ENCODE results near the gene ALKBH1. TPM values are rescaled to one million over a fixed set of nuclear protein-coding genes. Genes with fewer than 3 reads are reported as not detected.
"Not testable (repeated sequence)": the region's sequence is repeated elsewhere in the genome, so short reads cannot be mapped to it uniquely, and the experiment has no call there.

The ALKBH1 gene
- total RNA-seq, 2 experiments from 2014 or later: 12.6 to 16.2 TPM

DNA sequence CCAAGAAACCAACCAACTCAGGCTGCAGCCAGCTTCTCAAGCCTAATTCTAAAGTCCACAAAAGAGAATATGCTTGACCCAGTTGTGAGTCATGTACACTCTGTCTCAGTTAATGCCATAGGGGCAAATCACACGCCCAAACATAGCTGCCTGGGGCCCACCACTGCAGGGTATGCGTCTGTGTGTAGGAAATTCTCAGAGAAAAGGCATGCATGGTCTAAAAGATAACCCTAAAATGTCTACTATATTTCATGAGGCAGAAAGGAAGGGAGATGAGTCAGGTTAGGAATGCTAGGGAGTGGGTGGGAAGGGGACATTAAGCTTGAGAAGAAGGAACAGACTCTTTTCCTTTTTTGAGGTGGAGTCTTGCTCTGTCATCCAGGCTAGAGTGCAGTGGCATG lies 69.1 kb downstream of the ALKBH1 start:
- BruUV-seq (replicated peaks): no TSS peak
- CTCF ChIA-PET (ENCODE audit: unreplicated experiment): no interaction called here
- no peak for DNase-seq (ENCODE audit: low spot score)
- Histone ChIP-seq H3K4me3 (ENCODE audit: low read depth, low read length, poor library complexity, severe bottlenecking) (no peak overlapping the region), H3K27ac (ENCODE audit: low read depth, low read length, poor library complexity, severe bottlenecking) (no peak overlapping the region), H4K20me1 (ENCODE audit: insufficient read depth, low read length) (no peaks in the 10 kb centered on the region), H3K4me2 (ENCODE audit: low read length) (no peak overlapping the region), H3K36me3 (ENCODE audit: insufficient read depth, low read length) (no peaks in the 10 kb centered on the region), H2AFZ (ENCODE audit: low read length) (no peak overlapping the region), H3K79me2 (ENCODE audit: insufficient read depth, low read depth, low read length) (no peaks in the 10 kb centered on the region), H3K9me3 (ENCODE audit: low read length) (no peaks in the 10 kb centered on the region; the same call in 1 of the 2 replicates), H3K9me2 (ENCODE audit: insufficient read depth, low read length) (no peaks in the 10 kb centered on the region), H3K4me1 (ENCODE audit: insufficient read depth, low read length, poor library complexity, severe bottlenecking) (peaks cover 13% of the 10 kb centered on the region)
- TF ChIP-seq, protein P1, sequence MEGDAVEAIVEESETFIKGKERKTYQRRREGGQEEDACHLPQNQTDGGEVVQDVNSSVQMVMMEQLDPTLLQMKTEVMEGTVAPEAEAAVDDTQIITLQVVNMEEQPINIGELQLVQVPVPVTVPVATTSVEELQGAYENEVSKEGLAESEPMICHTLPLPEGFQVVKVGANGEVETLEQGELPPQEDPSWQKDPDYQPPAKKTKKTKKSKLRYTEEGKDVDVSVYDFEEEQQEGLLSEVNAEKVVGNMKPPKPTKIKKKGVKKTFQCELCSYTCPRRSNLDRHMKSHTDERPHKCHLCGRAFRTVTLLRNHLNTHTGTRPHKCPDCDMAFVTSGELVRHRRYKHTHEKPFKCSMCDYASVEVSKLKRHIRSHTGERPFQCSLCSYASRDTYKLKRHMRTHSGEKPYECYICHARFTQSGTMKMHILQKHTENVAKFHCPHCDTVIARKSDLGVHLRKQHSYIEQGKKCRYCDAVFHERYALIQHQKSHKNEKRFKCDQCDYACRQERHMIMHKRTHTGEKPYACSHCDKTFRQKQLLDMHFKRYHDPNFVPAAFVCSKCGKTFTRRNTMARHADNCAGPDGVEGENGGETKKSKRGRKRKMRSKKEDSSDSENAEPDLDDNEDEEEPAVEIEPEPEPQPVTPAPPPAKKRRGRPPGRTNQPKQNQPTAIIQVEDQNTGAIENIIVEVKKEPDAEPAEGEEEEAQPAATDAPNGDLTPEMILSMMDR (conservative IDR thresholded peaks at IDR 0.05; ENCODE audit: low read length): no peak
- no peak for TF ChIP-seq EZH2phosphoT487 (IDR thresholded peaks at IDR 0.05; ENCODE audit: borderline replicate concordance, low read depth, low read length)
- intact Hi-C loops (cut with micrococcal nuclease; ENCODE audit: unreplicated experiment): no loop called here
- POLR2A ChIA-PET: interaction anchor here (0.6 to 0.7 kb wide), 2 partner anchors 21 to 29 kb away, joined by 3 read pairs; no protein-coding TSS in a partner anchor

DNA sequence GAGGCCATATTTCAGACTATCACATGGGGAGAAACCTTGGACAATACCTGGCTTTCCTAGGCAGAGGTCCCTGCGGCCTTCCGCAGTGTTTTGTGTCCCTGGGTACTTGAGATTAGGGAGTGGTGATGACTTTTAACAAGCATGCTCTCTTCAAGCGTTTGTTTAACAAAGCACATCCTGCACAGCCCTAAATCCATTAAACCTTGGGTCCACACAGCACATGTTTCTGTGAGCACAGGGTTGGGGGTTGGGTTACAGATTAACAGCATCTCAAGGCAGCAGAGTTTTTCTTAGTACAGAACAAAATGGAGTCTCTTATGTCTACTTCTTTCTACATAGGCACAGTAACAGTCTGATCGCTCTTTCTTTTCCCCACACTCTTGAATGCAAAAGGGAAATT lies 72.0 kb downstream of the ALKBH1 start:
- H3K9me2 ChIP-seq (ENCODE audit: insufficient read depth, low read length); CTCF ChIA-PET (ENCODE audit: unreplicated experiment); POLR2A ChIA-PET: not testable (repeated sequence)

DNA sequence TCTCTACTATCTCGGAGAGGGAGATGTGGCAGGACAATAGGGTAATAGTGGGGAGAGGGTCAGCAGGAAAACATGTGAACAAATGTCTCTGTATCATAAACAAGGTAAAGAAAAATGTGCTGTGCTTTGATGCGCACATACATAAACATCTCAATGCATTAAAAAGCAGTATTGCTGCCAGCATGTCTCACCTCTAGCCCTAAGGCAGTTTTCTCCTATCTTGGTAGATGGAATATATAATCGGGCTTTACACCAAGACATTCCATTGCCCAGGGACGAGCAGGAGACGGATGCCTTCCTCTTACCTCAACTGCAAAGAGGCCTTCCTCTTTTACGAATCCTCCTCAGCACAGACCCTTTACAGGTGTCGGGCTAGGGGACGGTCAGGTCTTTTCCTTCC lies 72.4 kb downstream of the ALKBH1 start:
- H3K4me1 ChIP-seq (ENCODE audit: insufficient read depth, low read length, poor library complexity, severe bottlenecking); BruUV-seq (replicated peaks); POLR2A ChIA-PET; H4K20me1 ChIP-seq (ENCODE audit: insufficient read depth, low read length); H3K9me2 ChIP-seq (ENCODE audit: insufficient read depth, low read length); H3K4me2 ChIP-seq (ENCODE audit: low read length); intact Hi-C loops (cut with micrococcal nuclease; ENCODE audit: unreplicated experiment); CTCF ChIA-PET (ENCODE audit: unreplicated experiment); DNase-seq (ENCODE audit: low spot score); H3K36me3 ChIP-seq (ENCODE audit: insufficient read depth, low read length); H2AFZ ChIP-seq (ENCODE audit: low read length); H3K4me3 ChIP-seq (ENCODE audit: low read depth, low read length, poor library complexity, severe bottlenecking); H3K79me2 ChIP-seq (ENCODE audit: insufficient read depth, low read depth, low read length); H3K27ac ChIP-seq (ENCODE audit: low read depth, low read length, poor library complexity, severe bottlenecking): not testable (repeated sequence)
- H3K9me3 ChIP-seq (ENCODE audit: low read length): peaks cover 21% of the 10 kb centered on the region; the same call in 1 of the 2 replicates

More for the DNA sequence above, 72.0 kb downstream of the ALKBH1 start:
- H3K4me2 ChIP-seq (ENCODE audit: low read length); H3K79me2 ChIP-seq (ENCODE audit: insufficient read depth, low read depth, low read length); H4K20me1 ChIP-seq (ENCODE audit: insufficient read depth, low read length); BruUV-seq (replicated peaks); DNase-seq (ENCODE audit: low spot score); H3K4me3 ChIP-seq (ENCODE audit: low read depth, low read length, poor library complexity, severe bottlenecking); H3K36me3 ChIP-seq (ENCODE audit: insufficient read depth, low read length); H3K4me1 ChIP-seq (ENCODE audit: insufficient read depth, low read length, poor library complexity, severe bottlenecking); H2AFZ ChIP-seq (ENCODE audit: low read length); H3K27ac ChIP-seq (ENCODE audit: low read depth, low read length, poor library complexity, severe bottlenecking); intact Hi-C loops (cut with micrococcal nuclease; ENCODE audit: unreplicated experiment): not testable (repeated sequence)
- peaks cover 21% of the 10 kb centered on the region; the same call in 1 of the 2 replicates for H3K9me3 ChIP-seq (ENCODE audit: low read length)

DNA sequence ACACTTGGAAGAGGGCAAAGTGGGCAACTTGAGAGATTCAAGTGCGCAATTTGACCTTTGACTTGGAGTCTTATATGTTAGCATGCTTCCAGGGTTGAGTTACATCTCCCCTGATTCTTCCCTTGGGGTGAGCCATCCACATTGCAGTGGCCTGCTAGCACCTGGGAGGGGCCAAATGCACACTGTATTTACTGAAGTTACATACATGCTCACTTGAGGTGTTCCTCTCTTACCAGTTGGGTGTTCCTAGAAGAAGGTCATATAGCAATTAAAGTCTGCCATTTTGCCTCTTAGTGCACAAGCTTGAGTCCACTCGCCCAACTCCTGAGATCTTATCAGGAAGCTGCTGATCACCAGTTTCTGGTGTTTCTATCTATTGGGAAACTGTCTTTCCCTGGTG lies 77.7 kb downstream of the ALKBH1 start:
- Histone ChIP-seq H3K36me3 (ENCODE audit: insufficient read depth, low read length) (no peaks in the 10 kb centered on the region), H2AFZ (ENCODE audit: low read length) (no peak overlapping the region), H3K9me2 (ENCODE audit: insufficient read depth, low read length) (no peaks in the 10 kb centered on the region), H3K27ac (ENCODE audit: low read depth, low read length, poor library complexity, severe bottlenecking) (no peak overlapping the region), H3K79me2 (ENCODE audit: insufficient read depth, low read depth, low read length) (no peaks in the 10 kb centered on the region), H3K4me1 (ENCODE audit: insufficient read depth, low read length, poor library complexity, severe bottlenecking) (no peaks in the 10 kb centered on the region), H4K20me1 (ENCODE audit: insufficient read depth, low read length) (no peaks in the 10 kb centered on the region), H3K4me2 (ENCODE audit: low read length) (no peak overlapping the region), H3K9me3 (ENCODE audit: low read length) (peaks cover 29% of the 10 kb centered on the region; the same call in 1 of the 2 replicates), H3K4me3 (ENCODE audit: low read depth, low read length, poor library complexity, severe bottlenecking) (no peak overlapping the region)
- DNase-seq (ENCODE audit: low spot score): no peak
- no TSS peak for BruUV-seq (replicated peaks)
- POLR2A ChIA-PET: no interaction called here
- intact Hi-C loops (cut with micrococcal nuclease; ENCODE audit: unreplicated experiment): no loop called here
- no peak for TF ChIP-seq EZH2phosphoT487 (IDR thresholded peaks at IDR 0.05; ENCODE audit: borderline replicate concordance, low read depth, low read length)
- TF ChIP-seq, protein P1 (conservative IDR thresholded peaks at IDR 0.05; ENCODE audit: low read length): no peak
- CTCF ChIA-PET (ENCODE audit: unreplicated experiment): no interaction called here
